Jurkat, Clone E6-1 (cell line): Measurements from ENCODE around the gene TLL1.

Source experiments
- DNase-seq: peaks from one replicate; pipeline ENCODE4 v3.0.0-alpha.2; 2011; ENCODE audit warnings: low read depth, low spot score
- H3K4me3 ChIP-seq: 2 replicates; pipeline ENCODE4 v1.5.1; 2011; ENCODE audit warnings: mild to moderate bottlenecking, low read length, control low read depth, moderate library complexity

TLL1 gene

GRCh38 chr4:165875446-165875845 is 2.4 kb downstream of the TLL1 start:
- DNase-seq = no peak
- no peak overlapping the region for H3K4me3 ChIP-seq

GRCh38 chr4:165877286-165877685 is 4.2 kb downstream of the TLL1 start:
- no peak for DNase-seq
- H3K4me3 ChIP-seq = no peak overlapping the region

GRCh38 chr4:165879641-165880040 is 6.6 kb downstream of the TLL1 start:
- H3K4me3 ChIP-seq = no peak overlapping the region
- DNase-seq = no peak

- DNase-seq = no peak
- H3K4me3 ChIP-seq = no peak overlapping the region
Measured at GRCh38 chr4:165894159-165894558, 21.1 kb downstream of the TLL1 start.

GRCh38 chr4:165905405-165906027 is 32.5 kb downstream of the TLL1 start:
- H3K4me3 ChIP-seq = no peak overlapping the region
- no peak for DNase-seq

GRCh38 chr4:165906272-165906671 is 33.2 kb downstream of the TLL1 start:
- no peak overlapping the region for H3K4me3 ChIP-seq
- DNase-seq = no peak

- no peak for DNase-seq
- no peak overlapping the region for H3K4me3 ChIP-seq
Measured at GRCh38 chr4:165909947-165910346, 36.9 kb downstream of the TLL1 start.

GRCh38 chr4:165915215-165915614 is 42.2 kb downstream of the TLL1 start:
- no peak overlapping the region for H3K4me3 ChIP-seq
- DNase-seq = no peak

- DNase-seq = no peak
Measured at GRCh38 chr4:165921546-165921945, 48.5 kb downstream of the TLL1 start.

GRCh38 chr4:165922747-165923146 is 49.7 kb downstream of the TLL1 start:
- DNase-seq = no peak
- no peak overlapping the region for H3K4me3 ChIP-seq

More at GRCh38 chr4:165921546-165921945, 48.5 kb downstream of the TLL1 start:
- H3K4me3 ChIP-seq = no peak overlapping the region

- DNase-seq = no peak
- no peak overlapping the region for H3K4me3 ChIP-seq
Measured at GRCh38 chr4:165926307-165926706, 53.3 kb downstream of the TLL1 start.

- H3K4me3 ChIP-seq = no peak overlapping the region
Measured at GRCh38 chr4:165927366-165927765, 54.3 kb downstream of the TLL1 start.

GRCh38 chr4:165927815-165928214 is 54.8 kb downstream of the TLL1 start:
- no peak overlapping the region for H3K4me3 ChIP-seq
- DNase-seq = no peak

More at GRCh38 chr4:165927366-165927765, 54.3 kb downstream of the TLL1 start:
- DNase-seq = no peak

- no peak overlapping the region for H3K4me3 ChIP-seq
- no peak for DNase-seq
Measured at GRCh38 chr4:165928601-165929000, 55.6 kb downstream of the TLL1 start.

GRCh38 chr4:165929662-165930061 is 56.6 kb downstream of the TLL1 start:
- no peak for DNase-seq
- H3K4me3 ChIP-seq = no peak overlapping the region

GRCh38 chr4:165931741-165932140 is 58.7 kb downstream of the TLL1 start:
- DNase-seq = no peak
- no peak overlapping the region for H3K4me3 ChIP-seq

- no peak for DNase-seq
- H3K4me3 ChIP-seq = no peak overlapping the region
Measured at GRCh38 chr4:165944900-165945299, 71.9 kb downstream of the TLL1 start.

GRCh38 chr4:165945991-165946390 is 73.0 kb downstream of the TLL1 start:
- DNase-seq = no peak
- no peak overlapping the region for H3K4me3 ChIP-seq

- DNase-seq = no peak
- H3K4me3 ChIP-seq = no peak overlapping the region
Measured at GRCh38 chr4:165947019-165947418, 74.0 kb downstream of the TLL1 start.

- no peak for DNase-seq
- H3K4me3 ChIP-seq = no peak overlapping the region
Measured at GRCh38 chr4:165953181-165953580, 80.1 kb downstream of the TLL1 start.

- DNase-seq = no peak
- H3K4me3 ChIP-seq = no peak overlapping the region
Measured at GRCh38 chr4:165963621-165964020, 90.6 kb downstream of the TLL1 start.
